ENCODE measurements around the gene LRRTM4.

- TF ChIP-seq EZH2 (IDR thresholded peaks at IDR 0.05; ENCODE audit: borderline replicate concordance, low read length), result no peak
- TF ChIP-seq CTCF (IDR thresholded peaks at IDR 0.05; ENCODE audit: low read length), result no peak
These were observed 44.4 kb upstream of the LRRTM4 start for GRCh38 chr2:77566582-77566981.

All from OCI-LY1 (cell line).